H7 (cell line): Measurements from ENCODE around the gene NCAN. TPM values are rescaled to one million over a fixed set of nuclear protein-coding genes. Genes with fewer than 3 reads are reported as not detected.
"Not testable (repeated sequence)": the region's sequence is repeated elsewhere in the genome, so short reads cannot be mapped to it uniquely, and the experiment has no call there.

Experiments used
- DNase-seq: peaks from one replicate; pipeline ENCODE4 v3.0.0; 2012
- H3K27me3 ChIP-seq: 2 replicates; pipeline ENCODE4 v1.6.0; 2011; ENCODE audit warnings: mild to moderate bottlenecking, low read length; ENCODE audit not compliant: control insufficient read depth, insufficient read depth
- H3K36me3 ChIP-seq: replicated peaks from 2 replicates; pipeline ENCODE4 v1.5.1; 2011; ENCODE audit warnings: low read length; ENCODE audit not compliant: control insufficient read depth, insufficient read depth
- H3K4me3 ChIP-seq: 2 replicates; pipeline ENCODE4 v1.5.1; 2011; ENCODE audit warnings: low read depth, mild to moderate bottlenecking, control low read depth, low read length, moderate library complexity; ENCODE audit not compliant: insufficient read depth
- total RNA-seq: library from RNA; depleted of rRNA; stranded (reverse); fragments of >200 nt; shearing (Covaris generic); gene quantifications from 2 replicates; pipeline ENCODE4 v1.2.3, GENCODE V29; 2014

NCAN gene
- total RNA-seq, 1 experiment from 2014 or later = 1.7 TPM

- H3K36me3 ChIP-seq = no peaks in the 10 kb centered on the region
- peak; percentile 54 for DNase-seq
- no peak overlapping the region for H3K4me3 ChIP-seq
- peaks cover 59% of the 10 kb centered on the region for H3K27me3 ChIP-seq
Measured at GRCh38 chr19:19207637-19208572, 3.9 kb upstream of the NCAN start.

DNA sequence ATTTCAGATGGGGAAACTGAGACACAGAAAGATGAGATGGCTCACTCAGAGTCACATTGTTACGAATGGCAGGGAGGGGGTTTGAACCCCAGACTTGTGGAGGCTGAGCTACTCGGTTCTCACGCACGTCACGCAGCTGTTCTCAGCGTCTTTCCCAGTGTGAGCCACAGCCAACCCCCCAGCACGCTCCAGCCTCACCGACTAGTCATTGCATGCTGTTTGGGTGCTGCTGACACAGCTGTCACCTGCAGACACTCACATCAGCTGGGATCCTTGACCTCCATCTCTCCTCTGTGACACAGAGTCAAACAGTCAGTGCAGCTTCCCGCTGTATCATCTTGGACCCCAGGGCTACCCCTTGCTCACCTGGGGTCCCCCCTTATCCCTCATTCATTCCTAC, 2.4 kb upstream of the NCAN start:
- Histone ChIP-seq H3K36me3 (no peaks in the 10 kb centered on the region), H3K4me3 (no peak overlapping the region), H3K27me3 (peaks cover 70% of the 10 kb centered on the region)
- DNase-seq = no peak

GRCh38 chr19:19212916-19213315, 1.2 kb downstream of the NCAN start:
- Histone ChIP-seq H3K27me3 (peaks cover 50% of the 10 kb centered on the region), H3K36me3 (no peaks in the 10 kb centered on the region), H3K4me3 (no peak overlapping the region)
- peak; percentile 55 for DNase-seq

GRCh38 chr19:19213426-19214158, 1.8 kb downstream of the NCAN start:
- no peak overlapping the region for H3K4me3 ChIP-seq
- H3K27me3 ChIP-seq = peaks cover 48% of the 10 kb centered on the region
- DNase-seq = peak; percentile 30
- no peaks in the 10 kb centered on the region for H3K36me3 ChIP-seq

GRCh38 chr19:19214159-19214490, 2.4 kb downstream of the NCAN start:
- Histone ChIP-seq H3K36me3 (no peaks in the 10 kb centered on the region), H3K4me3 (no peak overlapping the region), H3K27me3 (peaks cover 47% of the 10 kb centered on the region)
- peak; percentile 69 for DNase-seq

DNA sequence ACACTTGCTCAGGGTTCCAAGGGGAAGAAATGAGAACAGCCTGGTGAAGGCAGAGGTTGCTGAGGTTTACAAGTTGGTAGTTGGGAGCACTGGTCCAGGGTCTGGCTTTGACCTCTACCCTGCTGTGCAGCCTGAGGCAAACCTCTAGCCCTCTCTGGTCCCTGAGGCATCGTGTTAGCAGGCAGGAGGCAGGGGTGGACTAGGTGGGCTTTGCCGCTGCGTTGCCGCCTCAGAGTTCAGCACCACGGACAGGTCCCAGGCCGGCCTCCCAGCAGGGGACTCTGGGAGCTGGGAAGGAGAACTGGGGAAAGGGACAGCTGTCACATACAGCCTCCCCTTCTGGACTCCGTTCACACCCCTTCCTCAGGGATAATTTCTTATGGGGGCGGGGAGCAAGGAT, 3.1 kb downstream of the NCAN start:
- Histone ChIP-seq H3K36me3 (no peaks in the 10 kb centered on the region), H3K4me3 (no peak overlapping the region), H3K27me3 (peaks cover 43% of the 10 kb centered on the region)
- peak; percentile 92 for DNase-seq

DNA sequence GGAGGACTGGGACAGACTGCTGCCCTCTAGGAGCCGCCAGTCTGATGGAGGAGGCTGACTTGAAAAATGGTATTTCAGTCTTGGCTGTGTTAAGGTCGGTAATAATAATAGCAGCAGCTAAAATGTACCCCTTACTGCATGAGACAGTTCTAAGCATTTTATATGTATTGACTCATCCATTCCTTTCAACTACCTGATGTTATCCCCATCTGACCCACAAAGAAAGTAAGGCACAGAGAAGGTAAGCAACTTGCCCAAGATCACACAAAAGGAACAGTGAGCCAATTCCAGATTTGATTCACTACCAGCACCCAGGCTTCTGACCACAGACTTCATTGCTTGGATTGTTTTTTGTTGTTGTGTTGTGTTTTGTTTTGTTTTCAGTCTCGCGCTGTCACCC, 4.0 kb downstream of the NCAN start:
- no peak for DNase-seq
- Histone ChIP-seq H3K4me3 (no peak overlapping the region), H3K36me3 (no peaks in the 10 kb centered on the region), H3K27me3 (peaks cover 39% of the 10 kb centered on the region)

GRCh38 chr19:19217099-19217498, 5.3 kb downstream of the NCAN start:
- peaks cover 27% of the 10 kb centered on the region for H3K27me3 ChIP-seq
- DNase-seq = peak; percentile 83

GRCh38 chr19:19218911-19219310, 7.2 kb downstream of the NCAN start:
- Histone ChIP-seq H3K36me3 (no peaks in the 10 kb centered on the region), H3K27me3 (peaks cover 16% of the 10 kb centered on the region), H3K4me3 (no peak overlapping the region)
- DNase-seq = no peak

More at GRCh38 chr19:19217099-19217498, 5.3 kb downstream of the NCAN start:
- Histone ChIP-seq H3K4me3 (no peak overlapping the region), H3K36me3 (no peaks in the 10 kb centered on the region)

DNA sequence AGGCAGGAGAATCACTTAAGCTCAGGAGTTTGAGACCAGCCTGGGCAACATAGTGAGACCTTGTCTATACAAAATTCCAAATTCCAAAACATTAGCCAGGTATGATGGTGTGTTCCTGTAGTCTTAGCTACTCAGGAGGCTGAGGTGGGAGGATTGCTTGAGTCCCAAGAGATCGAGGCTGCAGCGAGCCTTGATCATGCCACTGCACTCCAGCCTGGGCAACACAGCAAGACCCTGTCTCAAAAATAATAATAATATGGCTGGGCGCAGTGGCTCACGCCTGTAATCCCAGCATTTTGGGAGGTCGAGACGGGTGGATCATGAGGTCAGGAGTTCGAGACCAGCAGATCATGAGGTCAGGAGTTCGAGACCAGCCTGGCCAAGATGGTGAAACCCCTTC, 9.2 kb downstream of the NCAN start:
- not testable (repeated sequence) for H3K4me3 ChIP-seq, DNase-seq, H3K36me3 ChIP-seq
- H3K27me3 ChIP-seq = peaks cover 24% of the 10 kb centered on the region

DNA sequence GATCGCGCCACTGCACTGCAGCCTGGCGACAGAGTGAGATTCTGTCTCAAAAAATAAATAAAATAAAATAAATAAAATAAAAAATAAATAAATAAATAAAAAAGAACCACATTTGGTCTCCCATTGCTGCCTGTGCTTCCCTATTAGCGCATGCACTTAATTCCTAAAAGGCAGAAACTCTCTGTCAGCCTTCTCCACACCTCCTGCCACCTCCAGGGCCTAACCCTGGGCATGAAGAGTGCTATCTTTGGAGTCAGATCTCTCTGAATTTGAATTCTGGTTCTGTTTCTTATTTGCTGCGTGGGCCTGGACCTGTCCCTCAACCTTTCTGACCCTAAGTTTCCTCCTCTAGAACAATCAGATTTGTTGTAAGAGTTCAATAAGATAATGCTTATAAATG, 11.3 kb downstream of the NCAN start:
- Histone ChIP-seq H3K27me3 (peaks cover 31% of the 10 kb centered on the region), H3K4me3 (no peak overlapping the region), H3K36me3 (no peaks in the 10 kb centered on the region)
- DNase-seq = no peak

DNA sequence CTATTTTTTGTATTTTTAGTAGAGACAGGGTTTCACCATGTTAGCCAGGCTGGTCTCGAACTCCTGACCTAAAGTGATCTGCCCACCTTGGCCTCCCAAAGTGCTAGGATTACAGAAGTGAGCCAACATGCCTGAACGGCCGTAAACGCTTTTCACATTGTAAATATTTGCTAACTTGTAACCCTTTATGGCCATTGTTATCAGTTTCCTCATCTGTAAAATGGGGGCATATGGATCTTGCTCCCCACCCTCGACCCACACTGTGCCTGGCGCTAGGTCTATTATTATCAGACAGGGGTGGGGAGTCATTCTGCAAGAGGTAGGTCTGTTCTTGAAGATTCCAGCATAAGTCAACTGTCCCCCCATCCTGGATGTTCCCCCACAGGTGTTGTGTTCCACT, 11.9 kb downstream of the NCAN start:
- DNase-seq = no peak
- Histone ChIP-seq H3K36me3 (no peaks in the 10 kb centered on the region), H3K4me3 (no peak overlapping the region), H3K27me3 (peaks cover 34% of the 10 kb centered on the region)

DNA sequence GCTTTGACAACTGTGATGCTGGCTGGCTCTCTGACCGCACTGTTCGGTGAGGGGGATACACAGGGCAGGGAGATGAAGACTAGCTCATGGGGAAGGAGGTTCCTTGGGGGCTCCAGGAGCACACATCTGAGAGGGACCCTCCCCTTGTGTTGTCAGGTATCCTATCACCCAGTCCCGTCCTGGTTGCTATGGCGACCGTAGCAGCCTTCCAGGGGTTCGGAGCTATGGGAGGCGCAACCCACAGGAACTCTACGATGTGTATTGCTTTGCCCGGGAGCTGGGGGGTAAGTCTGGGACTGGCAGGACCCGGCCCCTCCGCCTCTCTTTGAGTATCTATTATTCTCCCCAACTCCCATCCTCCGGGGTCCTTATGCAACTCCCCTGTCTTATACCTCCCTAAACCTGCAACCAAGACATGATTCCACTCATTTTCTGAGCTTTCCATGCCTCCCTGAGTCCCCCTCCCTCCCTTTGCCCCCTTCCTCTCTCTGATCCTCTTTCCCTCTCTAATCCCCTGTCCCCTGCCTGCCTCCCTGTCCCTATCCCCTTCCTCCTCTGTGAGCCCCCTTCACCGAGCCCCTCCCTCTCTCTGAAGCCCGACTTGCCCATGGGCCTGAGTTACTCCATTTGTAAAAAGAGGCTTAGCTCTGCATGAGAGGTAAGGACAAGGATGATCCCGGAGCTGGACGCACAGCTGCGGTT, 12.5 kb downstream of the NCAN start:
- H3K27me3 ChIP-seq = peaks cover 36% of the 10 kb centered on the region
- no peaks in the 10 kb centered on the region for H3K36me3 ChIP-seq
- peak; percentile 48 for DNase-seq
- H3K4me3 ChIP-seq = peak overlapping the region; percentile 43; the same call in 1 of the 2 replicates

GRCh38 chr19:19224852-19225494, 13.2 kb downstream of the NCAN start:
- no peaks in the 10 kb centered on the region for H3K36me3 ChIP-seq
- peak overlapping the region; percentile 43 for H3K4me3 ChIP-seq
- peaks cover 36% of the 10 kb centered on the region for H3K27me3 ChIP-seq
- peak; percentile 98 for DNase-seq
